RWPE1 (cell line): ENCODE measurements around the gene RADIL.

Experiments
- CTCF ChIA-PET: fragments of 350-600 bp; sonication (Branson Sonifier 250); formaldehyde crosslinking; extraction: SDS; loops from one replicate; lab custom pipeline; 2021; lab: Yijun Ruan, JAX
- POLR2A ChIA-PET: fragments of 400-600 bp; formaldehyde crosslinking; extraction: SDS; loops from one replicate; lab custom pipeline; 2020; ENCODE audit warnings: antibody characterized with exemption; ENCODE audit not compliant: low non-redundant PET; lab: Yijun Ruan, JAX
- DNase-seq: peaks from one replicate; pipeline ENCODE4 v3.0.0; 2012; ENCODE audit warnings: low spot score
- H3K27ac ChIP-seq: fragments of 450-650 bp; 2 replicates; pipeline ENCODE4 v1.5.1; 2017
- CTCF ChIP-seq: fragments of 450-650 bp; conservative IDR thresholded peaks from 2 replicates; pipeline ENCODE4 v1.5.1; 2017; ENCODE audit warnings: low read depth, mild to moderate bottlenecking

RADIL gene

GRCh38 chr7:4857189-4857588 lies 26.3 kb downstream of the RADIL start:
- DNase-seq = no peak
- no peak overlapping the region for H3K27ac ChIP-seq
- ChIA-PET CTCF (no interaction called here), POLR2A (no interaction called here)
- no peak for TF ChIP-seq CTCF

- H3K27ac ChIP-seq = no peak overlapping the region
- TF ChIP-seq CTCF = no peak
- POLR2A ChIA-PET = no interaction called here
- DNase-seq = no peak
- CTCF ChIA-PET = no interaction called here
These were observed 27.0 kb downstream of the RADIL start for GRCh38 chr7:4856336-4857057.

GRCh38 chr7:4854916-4855315 lies 28.6 kb downstream of the RADIL start:
- ChIA-PET CTCF (interaction anchor here (0.6 kb wide), 1 partner anchor 27 kb away, joined by 3 read pairs; no protein-coding TSS in a partner anchor), POLR2A (no interaction called here)
- H3K27ac ChIP-seq = no peak overlapping the region
- no peak for TF ChIP-seq CTCF
- no peak for DNase-seq

DNA sequence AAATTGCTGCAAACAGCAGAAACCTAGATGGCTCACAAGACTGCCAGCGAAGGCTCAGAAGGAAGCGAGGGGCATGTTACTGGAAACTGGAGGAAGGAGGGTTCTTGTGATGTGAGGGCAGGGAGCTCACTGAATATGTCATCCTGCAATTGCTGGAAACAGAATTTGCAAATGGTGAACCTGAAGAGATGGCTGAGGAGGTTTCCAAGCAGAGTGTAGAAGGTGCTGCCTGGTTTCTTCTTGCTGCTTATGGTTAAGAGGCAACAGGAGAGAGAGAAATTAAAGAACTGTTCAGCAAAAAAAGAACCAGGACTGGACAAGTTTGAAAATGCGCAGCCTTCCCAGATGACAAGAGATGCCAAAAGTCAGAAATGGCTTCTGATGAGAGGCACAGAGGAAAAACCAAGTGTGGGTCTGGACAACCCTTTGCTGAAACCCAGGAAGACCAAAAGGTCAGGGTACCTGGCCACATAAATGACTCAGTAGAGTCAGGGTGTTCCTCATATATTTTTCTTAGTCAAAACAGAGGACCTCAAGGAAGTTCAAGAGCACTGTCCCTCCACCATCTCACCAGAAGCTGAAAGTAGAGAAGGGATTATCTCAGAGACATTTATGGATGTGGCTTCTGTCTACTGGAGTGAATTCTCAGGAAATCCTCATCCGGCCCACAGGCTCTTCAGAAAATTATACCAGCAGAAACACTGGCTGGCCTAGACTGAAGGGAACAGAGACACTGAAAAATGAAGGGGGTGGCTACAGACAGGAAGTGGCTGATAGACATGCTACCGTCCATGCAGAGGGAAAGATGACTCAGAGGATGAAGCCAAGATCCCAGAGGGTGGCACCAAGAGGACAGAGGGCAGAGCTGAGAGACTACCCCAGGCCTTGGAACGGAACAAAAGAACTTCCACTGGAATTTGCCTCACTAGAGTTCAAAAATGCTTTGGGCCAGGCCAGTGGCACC lies 31.8 kb downstream of the RADIL start:
- peak; percentile 12 for DNase-seq
- no peak overlapping the region for H3K27ac ChIP-seq
- TF ChIP-seq CTCF = no peak
- ChIA-PET POLR2A (no interaction called here), CTCF (no interaction called here)

GRCh38 chr7:4850262-4850795 lies 33.2 kb downstream of the RADIL start:
- H3K27ac ChIP-seq = no peak overlapping the region
- DNase-seq = no peak
- CTCF ChIA-PET = interaction anchor here (0.6 kb wide), 2 partner anchors 20 to 326 kb away, joined by 3 read pairs; no protein-coding TSS in a partner anchor
- POLR2A ChIA-PET = no interaction called here
- no peak for TF ChIP-seq CTCF

DNA sequence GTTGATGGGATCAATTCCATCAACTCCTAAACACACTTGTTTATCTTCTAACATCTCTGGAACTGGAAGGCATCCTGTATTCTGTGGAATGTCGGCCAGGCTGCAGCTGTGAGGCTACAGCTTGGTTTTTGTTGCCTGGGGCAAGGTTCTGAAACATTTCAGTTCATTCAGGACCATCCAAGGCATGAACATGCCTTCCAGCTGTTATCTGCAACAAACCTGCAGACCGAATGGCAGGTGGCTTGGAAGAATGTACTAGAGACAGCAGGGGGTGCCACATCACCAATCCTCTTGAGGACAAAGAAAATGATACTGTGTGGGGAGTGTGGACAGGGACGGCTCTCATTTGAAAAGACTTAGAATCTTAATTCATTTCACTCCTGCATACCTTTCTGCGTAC lies 34.1 kb downstream of the RADIL start:
- no peak; the same call in 1 of the 2 replicates for TF ChIP-seq CTCF
- ChIA-PET CTCF (interaction anchor here (0.6 kb wide), 1 partner anchor 192 kb away, joined by 3 read pairs; no protein-coding TSS in a partner anchor), POLR2A (no interaction called here)
- no peak overlapping the region for H3K27ac ChIP-seq
- DNase-seq = peak; percentile 29
